ENCODE results near the gene BATF2.
A peak's percentile ranks its signal among the peaks of the same experiment; 100 is the strongest.
"Not testable (repeated sequence)": the region's sequence is repeated elsewhere in the genome, so short reads cannot be mapped to it uniquely, and the experiment has no call there.

BATF2 gene

DNA sequence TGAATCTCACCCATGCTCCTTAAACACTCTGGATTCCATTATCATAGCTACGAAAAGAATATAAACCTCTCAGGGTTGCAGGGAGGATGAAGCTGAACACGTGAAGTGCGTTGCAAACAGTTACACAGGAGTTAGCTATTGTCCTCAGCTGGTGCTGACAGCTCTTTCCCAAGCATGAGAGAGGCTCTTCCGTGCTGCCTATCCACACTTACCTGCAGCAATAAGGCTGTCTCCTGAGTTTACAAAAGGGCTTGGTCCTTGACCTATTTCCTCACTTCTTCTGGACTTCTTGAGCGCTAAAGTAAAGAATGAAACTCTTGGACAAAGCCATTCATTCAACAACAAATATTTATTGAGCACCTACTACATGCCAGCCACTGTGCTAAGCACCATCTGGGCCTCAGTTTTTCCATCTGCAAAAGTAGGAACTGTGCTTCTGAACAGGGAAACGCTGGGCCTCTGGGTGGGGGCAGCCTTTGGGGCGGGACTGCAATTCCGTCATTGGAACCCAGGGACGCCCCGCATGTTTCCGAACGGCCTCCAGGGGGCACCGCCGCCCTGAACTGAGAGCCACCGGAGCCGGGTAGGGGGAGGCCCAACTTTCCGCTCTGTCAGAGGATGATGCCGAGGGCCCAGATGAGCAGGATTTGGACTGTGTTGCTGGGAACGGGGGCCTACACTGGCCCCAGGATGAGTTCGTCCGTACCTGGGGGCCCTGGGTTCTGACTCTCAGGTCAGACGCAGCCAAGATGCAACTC is 16.5 kb upstream of the BATF2 start:
- peak; percentile 85 for DNase-seq (ENCODE audit: low read depth in 2 of 2)

GRCh38 chr11:65008873-65009272 is 12.1 kb upstream of the BATF2 start:
- no peak for DNase-seq (ENCODE audit: low read depth in 2 of 2)

DNA sequence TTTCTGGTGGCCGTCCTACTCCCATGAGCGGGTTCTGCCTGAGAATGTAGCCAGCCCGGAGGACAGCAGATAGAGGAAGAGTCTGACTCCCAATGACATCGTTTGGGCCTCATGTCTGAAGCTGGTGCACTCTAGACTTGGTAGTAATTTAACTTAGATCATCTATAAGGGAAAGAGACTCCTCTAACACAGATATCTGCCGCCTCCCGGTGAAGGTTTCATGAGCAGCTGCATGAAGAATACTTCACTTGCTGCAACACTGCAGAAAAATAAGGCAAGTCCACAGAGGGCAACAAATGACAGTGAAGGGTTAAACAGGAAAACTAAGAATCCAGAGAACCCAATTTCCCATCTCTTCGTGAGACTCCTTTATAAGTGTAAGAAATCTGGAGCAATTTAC is 11.2 kb upstream of the BATF2 start:
- DNase-seq (ENCODE audit: low read depth in 2 of 2) = no peak

DNA sequence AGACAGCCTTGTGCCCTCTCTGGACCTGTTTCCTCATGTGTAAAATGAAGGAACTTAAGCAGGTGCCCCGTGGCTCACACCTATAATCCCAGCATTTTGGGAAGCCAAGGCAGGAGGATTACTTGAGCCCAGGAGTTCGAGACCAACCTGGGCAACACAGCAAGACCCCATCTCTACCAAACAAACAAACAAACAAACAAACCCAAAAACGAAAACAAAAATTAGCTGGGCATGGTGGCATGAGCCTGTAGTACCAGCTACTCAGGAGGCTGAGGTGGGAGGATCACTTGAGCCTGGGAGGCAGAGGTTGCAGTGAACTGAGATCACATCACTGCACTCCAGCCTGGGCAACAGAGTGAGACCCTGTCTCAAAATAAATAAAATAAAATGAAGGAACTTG is 7.2 kb upstream of the BATF2 start:
- not testable (repeated sequence) for DNase-seq (ENCODE audit: low read depth in 2 of 2)

DNA sequence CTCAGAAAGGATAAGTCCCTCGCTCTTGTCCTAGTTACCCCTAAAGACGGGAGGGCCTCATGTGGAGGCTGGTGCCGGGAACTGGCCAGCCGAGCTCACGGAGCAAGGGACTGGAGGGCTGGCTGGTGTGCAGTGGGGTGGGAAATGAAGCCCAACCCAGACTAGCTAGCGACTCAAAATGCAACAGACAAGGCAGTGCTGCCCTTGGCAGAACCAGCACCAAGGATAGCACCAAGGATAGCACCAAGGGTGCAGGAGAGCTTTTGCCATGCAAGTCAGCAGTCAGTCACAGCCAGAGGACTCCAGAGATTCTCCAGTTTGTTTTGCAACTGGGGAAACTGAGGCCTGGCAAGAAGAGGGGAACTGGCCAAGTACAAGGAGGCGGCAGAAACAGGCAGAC is 6.5 kb upstream of the BATF2 start:
- no peak for DNase-seq (ENCODE audit: low read depth in 2 of 2)

DNA sequence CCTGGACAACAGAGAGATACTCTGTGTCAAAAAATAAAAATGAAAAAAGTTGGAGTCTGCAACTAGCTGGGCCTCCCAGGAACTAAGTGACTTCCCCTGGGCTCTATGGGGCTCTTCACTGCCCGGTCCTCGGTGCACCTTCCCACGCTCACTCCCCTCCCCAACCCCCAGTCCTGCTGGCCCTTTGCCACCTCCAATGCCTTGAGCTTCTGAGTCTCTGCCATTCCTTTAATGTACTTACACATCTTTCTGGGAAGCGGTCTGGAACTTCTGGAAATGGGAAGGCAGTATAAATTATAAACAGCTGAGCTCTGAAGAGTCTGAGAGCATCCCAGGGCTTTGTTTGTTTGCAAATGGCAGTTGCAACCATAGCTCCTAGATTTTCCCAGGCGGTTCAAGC is 5.9 kb upstream of the BATF2 start:
- DNase-seq (ENCODE audit: low read depth in 2 of 2) = no peak

DNA sequence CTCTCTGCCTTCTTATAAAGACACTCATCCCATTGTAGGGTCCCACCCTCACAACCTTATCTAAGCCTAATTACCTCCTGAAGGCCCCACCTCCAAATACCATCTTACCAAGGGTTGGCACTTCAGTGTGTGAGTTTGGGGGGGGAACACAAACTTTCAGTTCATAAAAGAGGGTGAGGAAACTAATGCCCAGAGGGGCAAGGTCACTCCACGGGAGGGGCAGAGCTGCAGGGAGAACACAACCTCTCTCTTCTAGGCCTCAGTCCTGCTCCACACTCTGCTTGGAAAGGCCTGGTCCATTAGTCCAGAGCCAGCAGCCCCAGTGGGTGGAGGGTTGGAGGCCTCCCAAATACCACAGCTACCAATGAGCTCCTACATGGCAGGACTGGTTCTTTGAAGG is 2.7 kb upstream of the BATF2 start:
- DNase-seq (ENCODE audit: low read depth in 2 of 2) = no peak

- no peak for DNase-seq (ENCODE audit: low read depth in 2 of 2)
Measured at GRCh38 chr11:64998690-64999431, 2.1 kb upstream of the BATF2 start.

- DNase-seq (ENCODE audit: low read depth in 2 of 2) = no peak
Measured at GRCh38 chr11:64998141-64998540, 1.4 kb upstream of the BATF2 start.

GRCh38 chr11:64996327-64996709 is 453 bp downstream of the BATF2 start:
- DNase-seq (ENCODE audit: low read depth in 2 of 2) = no peak

GRCh38 chr11:64994318-64994717 is 2.5 kb downstream of the BATF2 start:
- DNase-seq (ENCODE audit: low read depth in 2 of 2) = no peak

- DNase-seq (ENCODE audit: low read depth in 2 of 2) = no peak
Measured at GRCh38 chr11:64990222-64990923, 6.4 kb downstream of the BATF2 start.

DNA sequence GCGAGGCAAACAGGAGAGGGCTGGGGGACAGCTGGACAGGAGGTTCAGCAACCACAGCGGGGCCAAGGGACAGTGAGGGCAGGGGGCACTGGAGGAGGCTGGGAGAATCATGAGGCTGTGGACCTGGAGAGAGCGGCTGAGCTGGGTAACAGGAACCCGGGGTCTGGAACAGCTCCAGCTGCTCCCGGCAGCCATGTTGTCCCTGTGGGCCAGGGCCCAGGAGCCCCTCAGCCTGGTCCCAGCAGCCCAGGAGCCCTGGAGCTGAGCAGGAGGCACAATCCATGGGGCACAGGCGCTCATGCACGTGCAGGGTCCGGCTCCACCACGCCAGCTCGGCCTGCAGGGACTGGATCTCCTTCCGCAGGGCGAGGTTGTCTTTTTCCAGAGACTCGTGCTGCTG is 7.4 kb downstream of the BATF2 start:
- no peak for DNase-seq (ENCODE audit: low read depth in 2 of 2)

DNA sequence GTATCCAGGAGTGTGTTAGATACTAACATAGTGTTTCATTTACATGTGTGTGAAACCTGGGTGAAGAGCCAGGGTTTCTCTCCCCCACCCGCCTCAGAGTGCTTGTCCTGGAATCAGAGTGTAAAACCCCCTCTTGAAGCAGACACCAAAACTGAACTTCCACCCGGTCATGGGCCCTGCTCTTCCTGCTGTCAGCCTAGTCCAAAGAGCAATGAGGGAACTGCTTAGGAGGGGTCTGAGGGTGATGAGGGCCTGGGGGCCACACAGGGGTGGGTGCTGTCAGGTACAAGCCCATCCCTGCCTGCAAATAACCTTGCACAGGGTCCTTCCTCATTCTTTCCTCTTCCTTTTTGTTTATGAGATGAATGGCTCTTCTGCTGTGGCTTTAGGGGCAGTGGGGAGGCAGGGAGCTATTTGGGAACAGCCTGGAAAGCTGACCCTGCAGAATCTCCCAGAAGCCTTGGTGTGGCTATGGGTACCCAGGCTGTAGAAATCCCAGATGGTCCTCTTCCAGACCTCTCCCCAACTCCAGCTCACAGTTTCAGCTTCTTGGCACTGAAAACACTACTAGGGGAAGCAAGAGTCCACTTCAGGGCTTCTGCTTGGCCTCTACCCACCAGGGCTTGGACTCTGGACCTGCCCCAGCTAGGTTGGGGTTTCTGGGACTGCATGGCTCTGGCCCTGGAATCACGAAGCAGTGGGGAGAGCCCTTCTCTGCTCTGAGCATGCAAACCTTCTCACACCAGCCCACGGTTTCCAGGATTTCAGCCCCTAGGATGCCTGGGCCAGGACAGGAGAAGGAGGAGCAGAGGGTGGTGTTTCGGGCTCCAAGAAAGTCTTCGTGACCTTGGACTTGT is 8.5 kb downstream of the BATF2 start:
- no peak for DNase-seq (ENCODE audit: low read depth in 2 of 2)

- not testable (repeated sequence) for DNase-seq (ENCODE audit: low read depth in 2 of 2)
Measured at GRCh38 chr11:64983339-64983738, 13.4 kb downstream of the BATF2 start.

- no peak for DNase-seq (ENCODE audit: low read depth in 2 of 2)
Measured at GRCh38 chr11:64976651-64977050, 20.1 kb downstream of the BATF2 start.

DNA sequence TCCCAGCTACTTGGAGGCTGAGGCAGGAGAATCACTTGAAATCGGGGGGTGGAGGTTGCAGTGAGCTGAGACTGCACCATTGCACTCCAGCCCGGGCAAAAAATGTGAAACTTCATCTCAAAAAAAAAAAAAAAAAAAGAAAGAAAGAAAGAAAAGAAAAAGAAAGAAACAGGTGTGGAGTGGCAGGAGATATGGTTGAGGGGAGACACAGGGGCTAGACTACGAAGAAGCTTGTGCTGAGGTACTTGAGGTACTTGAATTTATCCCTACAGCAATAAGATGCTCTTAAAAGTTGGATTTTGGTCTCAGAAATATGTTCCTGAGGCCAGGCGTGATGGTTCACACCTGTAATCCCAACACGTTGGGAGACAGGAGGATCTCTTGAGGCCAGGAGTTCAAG is 22.6 kb downstream of the BATF2 start:
- no peak for DNase-seq (ENCODE audit: low read depth in 2 of 2)

DNA sequence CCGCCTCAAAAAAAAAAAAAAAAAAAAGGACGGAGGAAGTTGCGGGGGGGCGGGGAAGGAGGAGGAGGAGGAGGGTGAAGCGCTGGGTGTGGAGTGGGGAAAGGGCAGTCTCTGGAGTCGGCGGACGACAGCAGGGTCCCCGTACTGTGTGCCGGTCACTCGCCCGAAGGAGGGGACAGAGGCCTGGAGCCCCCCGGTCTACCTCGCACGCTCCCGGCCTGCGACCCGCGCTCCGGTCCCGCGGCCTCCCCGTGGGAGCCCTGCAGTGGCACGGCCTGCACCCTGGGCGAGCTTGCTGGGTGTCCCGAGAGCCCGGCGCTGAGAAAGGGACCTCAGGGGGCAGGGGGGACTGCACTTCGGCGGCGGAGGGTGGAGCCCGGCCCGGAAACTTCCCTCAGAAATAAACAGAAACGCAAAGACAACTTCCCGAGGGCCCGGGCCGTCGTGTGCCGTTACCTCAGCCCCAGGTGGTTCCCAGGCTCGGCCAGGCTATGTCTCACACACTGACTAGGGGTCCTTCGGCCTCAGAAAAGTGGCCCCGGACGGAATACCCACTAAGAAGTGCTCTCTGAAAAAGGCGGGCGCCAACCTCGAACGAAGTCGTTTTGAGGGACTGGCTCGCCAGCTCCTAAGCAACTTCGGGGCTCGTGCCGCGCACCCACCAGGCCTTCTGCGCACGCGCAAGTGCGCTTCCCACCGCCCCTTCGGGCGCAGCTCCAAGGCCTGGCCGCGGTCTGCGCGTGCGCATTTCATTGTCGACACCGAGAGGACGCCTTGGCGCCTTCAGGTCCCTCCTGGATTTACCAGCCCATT is 25.1 kb downstream of the BATF2 start, which contains the start of gene MAJIN:
Gene MAJIN (minus strand): TSS at position 688 of the 813 bp plus-strand sequence. CDS start 12,703 bp downstream, outside the sequence.
- DNase-seq (ENCODE audit: low read depth in 2 of 2) = peak; percentile 75 to 84

- DNase-seq (ENCODE audit: low read depth in 2 of 2) = peak; percentile 13 to 18
Measured at GRCh38 chr11:64970731-64971151, 26.0 kb downstream of the BATF2 start.

DNA sequence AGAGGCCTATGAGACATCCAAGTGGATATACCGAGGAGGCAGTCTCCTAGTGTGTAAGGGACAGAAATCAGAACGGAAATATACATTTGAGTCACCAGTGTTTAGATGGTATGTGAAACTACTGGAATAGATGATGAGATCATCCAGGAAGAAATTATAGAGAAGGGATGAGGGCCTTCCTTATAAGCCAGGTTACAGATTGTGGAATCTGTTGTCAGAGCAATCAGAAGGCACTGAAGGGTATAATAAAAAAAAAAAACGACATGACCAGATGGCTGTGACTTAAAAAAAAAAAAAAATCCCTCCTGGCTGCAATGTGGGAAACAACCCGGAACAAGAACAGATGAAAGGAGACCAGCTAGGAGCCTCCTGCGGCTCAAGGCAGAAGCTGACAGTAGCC is 27.6 kb downstream of the BATF2 start:
- DNase-seq (ENCODE audit: low read depth in 2 of 2) = no peak

DNA sequence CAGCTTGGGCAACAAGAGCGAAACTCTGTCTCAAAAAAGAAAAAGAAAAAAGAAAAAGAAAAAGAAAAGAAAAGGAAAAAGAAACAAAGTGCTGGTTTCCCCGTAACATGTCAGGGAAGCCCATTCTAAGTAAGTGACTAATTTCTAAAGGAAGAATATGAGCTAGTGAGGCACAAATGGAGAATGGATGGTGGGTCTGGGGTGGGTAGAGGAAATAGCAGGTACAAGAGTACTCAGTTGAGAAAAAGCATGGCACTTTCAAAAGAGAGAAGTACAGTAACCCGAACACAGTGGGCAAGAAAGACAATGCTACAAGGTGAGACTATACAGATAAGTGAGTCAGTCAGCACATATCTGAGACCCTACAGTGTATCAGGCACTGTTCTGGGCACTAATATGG is 29.4 kb downstream of the BATF2 start:
- no peak for DNase-seq (ENCODE audit: low read depth in 2 of 2)
